Activated naive CD4-positive, alpha-beta T cell treated with anti-CD3 and anti-CD28 coated beads, Interleukin-2, amount 50 U/mL, for 16 hours (primary cell): ENCODE measurements around the gene SOCS2.
"Not testable (repeated sequence)": the region's sequence is repeated elsewhere in the genome, so short reads cannot be mapped to it uniquely, and the experiment has no call there.

ENCODE experiments used
- DNase-seq: peaks from one replicate; pipeline ENCODE4 v3.0.0-alpha.2; 2020

The SOCS2 gene

DNA sequence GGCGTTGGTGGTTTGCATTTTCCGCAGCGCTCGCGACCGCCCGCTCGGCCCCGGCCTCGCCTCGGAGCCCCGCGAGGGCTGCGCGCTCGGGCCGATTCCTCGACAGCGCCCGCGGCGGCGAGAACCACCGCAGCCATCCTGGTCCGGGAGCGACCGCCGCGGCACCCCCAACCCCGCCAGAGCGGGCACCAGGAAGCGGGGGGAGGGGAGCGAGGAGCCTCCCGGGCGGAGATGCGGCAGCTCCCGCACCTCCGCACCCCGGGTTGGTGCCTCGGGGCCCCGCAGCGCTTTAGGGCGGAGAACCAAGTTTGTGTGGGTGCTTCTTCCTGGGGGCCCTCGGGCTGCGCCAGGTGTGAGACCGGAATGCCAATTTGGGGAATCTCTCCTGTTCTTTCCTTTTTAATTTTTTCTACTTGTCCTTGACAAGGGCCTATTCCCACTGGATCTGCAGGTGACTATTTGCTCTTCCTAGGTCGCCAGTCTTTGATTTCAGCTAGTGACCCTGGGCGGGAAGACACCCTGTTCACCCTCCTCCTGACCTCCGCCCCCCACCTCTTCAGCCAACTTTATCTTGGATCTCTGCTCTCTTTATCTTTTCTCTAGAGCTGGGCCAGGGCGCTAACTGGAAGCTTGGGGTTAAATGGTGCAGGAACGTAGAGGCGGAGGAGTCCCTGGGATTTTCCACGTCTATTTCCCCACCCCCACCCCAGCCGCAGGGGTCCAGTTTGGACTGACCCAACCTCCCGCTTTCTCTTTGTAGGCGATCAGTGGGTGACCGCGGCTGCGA, at the start of gene SOCS2:
SOCS2 (plus strand) TSS at position 751 of the 787 bp plus-strand sequence. CDS start 223 bp downstream, outside the sequence.
- peak; percentile 34 for DNase-seq

DNA sequence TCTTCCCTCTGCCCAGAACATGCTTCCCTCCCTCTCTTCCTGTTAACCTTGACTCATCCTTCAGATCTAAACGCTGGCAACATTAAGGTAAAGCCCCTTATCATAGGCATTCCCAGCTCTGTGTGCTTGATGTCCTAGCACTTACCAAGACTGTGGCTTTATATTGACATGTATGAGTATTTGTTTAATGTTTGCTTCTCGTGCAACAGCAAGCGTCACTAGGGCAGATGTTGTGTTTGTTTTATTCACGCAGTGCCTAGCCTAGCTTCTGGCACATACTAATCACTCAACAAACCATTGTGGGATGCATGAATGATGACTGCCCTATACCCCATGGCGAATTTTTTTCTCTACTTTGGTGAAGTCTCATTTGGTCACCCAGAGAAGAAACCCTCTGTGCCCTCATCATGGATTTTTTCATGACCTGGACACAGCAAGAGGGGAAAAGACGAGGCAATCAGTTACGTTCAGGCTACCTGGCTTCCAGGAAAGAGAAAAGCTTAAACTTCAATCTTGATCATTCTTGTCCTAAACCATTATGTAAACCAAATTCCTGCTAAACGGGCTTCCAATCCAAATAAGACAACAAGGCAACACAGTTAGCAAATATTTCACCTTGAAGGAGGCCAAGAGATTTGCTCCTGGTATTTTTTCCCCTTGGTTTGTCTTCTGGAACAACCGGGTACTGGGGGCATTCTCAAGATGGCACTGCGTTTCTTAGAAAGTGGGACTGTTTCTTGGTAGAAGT, 47.9 kb upstream of the SOCS2 start:
- DNase-seq = no peak

DNA sequence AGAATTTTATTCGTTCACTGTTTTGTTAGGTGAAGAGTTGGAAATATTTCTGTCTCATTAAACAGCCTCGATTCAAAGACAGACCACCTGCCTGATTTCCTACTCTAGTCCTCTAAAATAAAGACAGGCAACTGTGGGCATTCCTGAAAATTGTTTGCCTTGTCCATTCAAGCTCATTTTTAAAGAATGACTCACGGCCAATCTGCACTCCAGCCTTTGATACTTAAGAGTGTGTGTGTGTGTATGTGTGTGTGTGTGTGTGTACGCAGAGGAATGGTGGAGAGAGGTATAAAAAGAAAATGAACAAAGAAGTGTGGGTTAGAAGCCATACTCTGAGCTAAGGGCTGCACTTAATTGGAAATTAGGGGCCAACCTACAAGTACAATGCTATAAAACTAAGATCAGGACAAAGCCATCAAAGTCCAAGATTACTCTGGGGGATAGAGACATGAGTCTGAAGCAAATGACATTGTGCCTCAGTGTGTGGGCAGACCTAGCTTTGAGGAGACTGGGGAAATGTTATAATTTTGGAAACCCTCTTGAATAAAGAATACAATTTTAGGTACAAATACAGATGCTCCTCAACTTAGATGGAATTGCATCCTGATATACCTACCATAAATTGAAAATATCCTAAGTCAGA, 45.6 kb upstream of the SOCS2 start:
- no peak for DNase-seq

DNA sequence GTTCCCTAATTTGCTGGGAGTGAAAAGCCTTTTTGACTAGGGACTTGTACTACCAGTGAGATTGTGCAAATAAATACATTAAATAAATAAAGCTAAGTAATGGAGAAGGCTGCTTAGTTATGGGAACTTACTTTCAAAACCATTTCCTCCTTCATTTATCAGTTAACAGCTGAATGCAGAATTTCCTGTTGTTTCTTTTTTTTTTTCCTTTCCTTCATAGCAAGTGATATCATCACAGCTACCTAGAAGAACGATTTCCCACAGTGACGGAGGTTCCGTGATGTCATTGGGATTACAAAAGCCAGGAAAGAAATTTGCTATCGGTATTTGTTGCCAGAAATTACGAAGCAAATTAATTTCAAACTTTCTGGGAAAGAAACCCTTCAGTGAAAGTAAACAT, 42.1 kb upstream of the SOCS2 start:
- no peak for DNase-seq

GRCh38 chr12:93533310-93533709, 39.2 kb upstream of the SOCS2 start:
- no peak for DNase-seq

GRCh38 chr12:93536111-93536765, 36.2 kb upstream of the SOCS2 start:
- no peak for DNase-seq

DNA sequence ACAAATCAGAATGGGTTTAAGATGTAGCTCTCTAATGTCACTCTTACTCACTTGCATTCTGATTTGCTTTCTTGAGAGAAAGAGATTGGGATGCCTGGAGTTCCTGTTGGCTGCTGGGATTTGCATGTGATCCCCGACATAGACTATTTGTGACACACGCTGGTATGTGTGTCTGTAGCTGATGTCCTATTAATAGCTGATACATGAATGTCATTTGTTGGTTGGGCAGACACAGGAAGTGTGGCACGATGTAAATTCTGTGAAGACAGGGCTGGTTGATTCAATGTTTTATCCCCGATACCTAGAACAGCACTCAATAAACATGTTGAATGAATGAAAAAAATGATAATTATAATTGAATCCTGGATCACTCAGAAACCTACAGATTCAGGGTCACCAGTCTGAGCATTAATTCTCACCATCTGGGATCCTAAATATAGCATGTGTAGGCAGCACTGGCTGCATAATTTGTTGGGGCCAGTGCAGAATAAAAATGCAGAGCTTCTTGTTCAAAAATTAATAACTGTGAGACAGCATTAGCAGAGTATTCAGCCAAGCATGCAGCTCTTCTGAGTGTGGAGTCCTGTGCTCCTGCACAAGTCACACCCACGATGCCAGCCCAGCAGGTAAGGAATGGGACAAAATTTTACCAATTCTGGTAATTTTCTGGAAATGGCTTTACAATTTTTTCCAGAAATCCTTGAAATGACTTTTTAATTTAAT, 35.5 kb upstream of the SOCS2 start:
- no peak for DNase-seq

GRCh38 chr12:93537769-93538168, 34.7 kb upstream of the SOCS2 start:
- DNase-seq = no peak

GRCh38 chr12:93539821-93540220, 32.7 kb upstream of the SOCS2 start:
- DNase-seq = no peak

- DNase-seq = no peak
Observed at GRCh38 chr12:93540466-93540865, 32.0 kb upstream of the SOCS2 start.

DNA sequence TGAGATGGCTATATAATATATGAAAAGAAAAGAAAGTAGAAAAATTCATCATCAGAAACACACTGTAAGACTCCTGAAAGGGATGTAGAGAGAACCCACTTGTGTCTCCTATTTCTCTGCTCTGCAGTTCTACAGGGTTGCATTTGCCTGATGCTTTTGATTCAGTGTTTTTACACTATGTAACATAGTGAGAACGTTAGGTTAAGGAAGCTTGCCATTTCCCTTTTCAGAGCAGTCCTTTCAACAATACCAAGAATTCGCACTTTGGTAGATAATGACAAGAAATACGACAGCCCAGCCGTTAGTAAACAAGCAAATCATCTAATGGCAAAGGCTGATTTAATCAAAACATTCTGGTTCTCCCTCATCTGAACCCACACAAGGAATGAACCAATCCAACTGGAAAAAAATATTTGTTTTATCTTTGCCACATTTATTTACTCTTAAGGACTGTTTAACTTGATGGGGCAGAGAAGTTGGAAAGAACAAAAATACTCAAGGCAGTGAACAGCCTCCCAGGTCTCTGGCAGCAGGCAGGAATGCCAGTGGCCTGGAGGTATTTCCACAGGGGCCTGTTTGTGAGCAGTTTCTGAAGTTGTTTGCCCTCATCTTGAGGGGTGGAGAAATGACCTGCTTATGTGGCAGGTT, 30.8 kb upstream of the SOCS2 start:
- DNase-seq = no peak

GRCh38 chr12:93547778-93548177, 24.7 kb upstream of the SOCS2 start:
- DNase-seq = no peak

DNA sequence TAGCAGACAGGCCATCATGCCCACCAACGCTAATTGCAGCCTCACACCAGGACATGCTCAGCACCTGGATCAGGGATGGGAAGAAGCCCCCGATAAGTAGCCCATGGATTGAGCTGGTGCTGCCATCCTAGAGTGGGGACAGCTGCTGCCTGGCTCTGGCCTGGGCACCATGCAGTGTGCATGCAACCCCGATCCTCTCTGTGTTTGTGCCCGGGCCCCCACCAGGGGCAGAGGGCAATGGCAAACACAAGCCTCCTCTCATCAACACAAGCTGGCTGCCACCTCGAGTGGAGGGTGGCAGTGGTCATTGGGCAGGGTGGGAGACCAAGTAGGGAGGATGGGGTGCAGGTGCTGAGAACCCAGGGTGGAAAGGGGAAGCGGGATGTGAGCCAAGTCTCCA, 23.3 kb upstream of the SOCS2 start:
- no peak for DNase-seq

GRCh38 chr12:93550748-93551611, 21.5 kb upstream of the SOCS2 start:
- no peak for DNase-seq

- DNase-seq = no peak
Observed at GRCh38 chr12:93552427-93552826, 20.0 kb upstream of the SOCS2 start.

DNA sequence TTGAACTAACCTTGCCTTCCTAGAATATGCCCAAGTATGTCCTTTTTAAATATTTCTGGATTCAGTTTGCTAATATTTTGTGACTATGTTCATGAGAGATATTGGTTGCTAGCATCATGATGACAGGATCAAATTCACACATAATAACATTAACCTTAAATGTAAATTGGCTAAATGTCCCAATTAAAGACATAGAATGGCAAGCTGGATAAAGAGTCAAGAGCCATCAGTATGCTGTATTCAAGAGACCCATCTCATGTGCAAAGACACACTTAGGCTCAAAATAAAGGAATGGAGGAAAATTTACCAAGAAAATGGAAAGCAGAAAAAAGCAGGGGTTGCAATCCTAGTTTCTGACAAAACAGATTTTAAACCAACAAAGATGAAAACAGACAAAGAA, 14.6 kb upstream of the SOCS2 start:
- DNase-seq = not testable (repeated sequence)

GRCh38 chr12:93558685-93559084, 13.8 kb upstream of the SOCS2 start:
- DNase-seq = not testable (repeated sequence)

DNA sequence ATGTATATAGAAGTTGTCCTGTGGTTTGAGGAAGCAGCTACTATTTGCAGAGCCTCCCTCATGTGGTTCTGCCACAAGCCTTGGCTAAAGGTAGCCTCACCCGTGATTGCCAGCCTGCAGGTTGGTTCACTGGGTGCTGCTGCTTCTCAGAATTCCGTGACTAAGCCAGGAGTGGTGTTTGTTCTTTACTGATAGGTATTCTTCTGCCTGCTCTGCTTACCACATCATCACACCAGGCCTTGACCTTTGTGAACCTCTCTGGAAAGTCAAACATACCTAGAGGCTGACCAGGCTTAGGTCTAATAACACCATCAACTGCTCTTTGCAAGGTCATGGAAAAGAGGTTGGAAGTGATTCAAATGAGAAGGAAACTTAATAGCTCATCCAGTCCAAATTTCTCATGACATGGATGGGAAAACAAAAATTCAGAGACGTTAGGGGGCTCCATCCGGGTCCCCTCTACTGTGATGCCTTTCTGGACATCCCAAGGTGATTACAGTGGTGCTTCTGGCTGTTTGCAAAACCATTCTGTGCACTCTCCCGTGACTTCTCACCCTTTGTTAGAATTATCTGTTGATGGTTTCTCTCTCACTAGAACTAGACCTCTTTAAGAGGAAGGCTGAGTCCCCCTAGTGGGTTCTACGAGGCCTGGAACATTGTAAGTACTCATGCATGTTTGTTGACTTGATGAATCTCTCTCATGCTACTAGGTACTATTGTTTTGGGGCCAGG, 8.5 kb upstream of the SOCS2 start:
- DNase-seq = no peak

DNA sequence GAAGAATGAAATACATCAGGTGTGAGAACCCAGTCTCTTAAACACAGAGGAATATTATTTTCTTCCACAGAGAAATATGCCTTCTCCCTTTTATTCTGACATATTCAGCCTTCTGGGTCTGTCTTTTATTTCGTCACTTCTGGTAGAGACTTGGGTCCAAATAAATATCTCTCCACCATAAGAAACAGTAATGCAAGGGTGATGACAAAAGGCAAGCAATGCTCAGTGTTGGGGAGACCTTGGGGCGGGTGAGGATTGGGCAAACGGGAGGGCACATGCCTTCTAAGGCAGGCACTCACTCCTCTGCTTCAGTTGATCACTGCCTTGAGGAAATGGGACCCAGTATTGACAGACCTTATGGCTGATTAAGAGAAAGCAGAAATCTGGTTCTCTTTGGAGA, 6.7 kb upstream of the SOCS2 start:
- no peak for DNase-seq

DNA sequence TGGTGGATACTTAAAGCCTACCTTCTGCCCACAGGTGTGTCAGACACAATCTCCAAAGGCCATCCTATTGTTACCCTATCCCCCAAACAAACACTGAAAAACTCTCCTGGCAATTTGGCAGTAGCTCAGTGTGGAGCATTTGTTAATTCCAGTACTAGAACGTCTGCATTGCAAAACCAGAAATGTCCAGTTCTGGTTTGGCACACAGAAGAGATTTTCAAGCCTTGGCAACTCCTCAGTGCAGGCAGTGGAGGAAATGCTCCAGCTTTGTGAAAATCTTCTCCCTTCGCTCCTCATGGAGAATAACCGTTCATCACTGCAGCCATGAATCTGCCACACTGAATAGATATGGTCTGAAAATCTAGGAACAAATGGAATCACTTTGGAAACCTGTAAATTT, 5.3 kb upstream of the SOCS2 start:
- no peak for DNase-seq
